Measurements from ENCODE around the gene TESPA1.
"Not testable (repeated sequence)": the region's sequence is repeated elsewhere in the genome, so short reads cannot be mapped to it uniquely, and the experiment has no call there.

Gene TESPA1

GRCh38 chr12:54948171-54948570 lies 36.4 kb downstream of the TESPA1 start:
- DNase-seq (ENCODE audit: low spot score), result no peak

GRCh38 chr12:54945082-54945481 lies 39.5 kb downstream of the TESPA1 start:
- DNase-seq (ENCODE audit: low spot score), result no peak

GRCh38 chr12:54943292-54943691 lies 41.3 kb downstream of the TESPA1 start:
- DNase-seq (ENCODE audit: low spot score), result not testable (repeated sequence)

GRCh38 chr12:54941659-54942058 lies 42.9 kb downstream of the TESPA1 start:
- DNase-seq (ENCODE audit: low spot score), result no peak

- DNase-seq (ENCODE audit: low spot score), result no peak
Measured at GRCh38 chr12:54940727-54941315, 43.7 kb downstream of the TESPA1 start.

GRCh38 chr12:54937929-54938328 lies 46.6 kb downstream of the TESPA1 start:
- no peak for DNase-seq (ENCODE audit: low spot score)

GRCh38 chr12:54937376-54937775 lies 47.2 kb downstream of the TESPA1 start:
- DNase-seq (ENCODE audit: low spot score), result no peak

GRCh38 chr12:54936736-54937135 lies 47.8 kb downstream of the TESPA1 start:
- no peak for DNase-seq (ENCODE audit: low spot score)

- no peak for DNase-seq (ENCODE audit: low spot score)
Measured at GRCh38 chr12:54935235-54935951, 49.2 kb downstream of the TESPA1 start.

GRCh38 chr12:54934419-54934818 lies 50.1 kb downstream of the TESPA1 start:
- DNase-seq (ENCODE audit: low spot score), result no peak

- no peak for DNase-seq (ENCODE audit: low spot score)
Measured at GRCh38 chr12:54933376-54933775, 51.2 kb downstream of the TESPA1 start.

GRCh38 chr12:54932691-54933090 lies 51.9 kb downstream of the TESPA1 start:
- DNase-seq (ENCODE audit: low spot score), result no peak

GRCh38 chr12:54932038-54932437 lies 52.5 kb downstream of the TESPA1 start:
- no peak for DNase-seq (ENCODE audit: low spot score)

- DNase-seq (ENCODE audit: low spot score), result no peak
Measured at GRCh38 chr12:54929998-54930397, 54.6 kb downstream of the TESPA1 start.

GRCh38 chr12:54926246-54926645 lies 58.3 kb downstream of the TESPA1 start:
- DNase-seq (ENCODE audit: low spot score), result no peak

GRCh38 chr12:54924972-54925707 lies 59.4 kb downstream of the TESPA1 start:
- no peak for DNase-seq (ENCODE audit: low spot score)

GRCh38 chr12:54917001-54917488 lies 67.5 kb downstream of the TESPA1 start:
- no peak for DNase-seq (ENCODE audit: low spot score)

Measured in HuH-7.5 (cell line).